HepG2 (cell line): Measurements from ENCODE around the gene DDRGK1. TPM values are rescaled to one million over a fixed set of nuclear protein-coding genes. Genes with fewer than 3 reads are reported as not detected.
A peak's percentile ranks its signal among the peaks of the same experiment; 100 is the strongest.

Source experiments
- AHR ChIP-seq: IDR thresholded peaks from 2 replicates; pipeline ENCODE4 v1.6.1; 2018; ENCODE audit warnings: missing genetic modification reagents, missing compliant biosample characterization
- CBX1 ChIP-seq: IDR thresholded peaks from one replicate; pipeline ENCODE4 v1.6.1; 2016; ENCODE audit warnings: antibody characterized with exemption, low read depth
- HDAC2 ChIP-seq: sonication (generic); formaldehyde crosslinking; IDR thresholded peaks from 2 replicates; pipeline ENCODE4 v1.4.0; 2020; ENCODE audit warnings: missing genetic modification reagents
- KLF11 ChIP-seq: IDR thresholded peaks from 2 replicates; pipeline ENCODE4 v1.6.1; 2016; ENCODE audit warnings: missing compliant biosample characterization
- SMAD1 ChIP-seq: sonication (generic); formaldehyde crosslinking; IDR thresholded peaks from 2 replicates; pipeline ENCODE4 v1.4.0; 2020; ENCODE audit warnings: missing genetic modification reagents, low read depth, mild to moderate bottlenecking, borderline replicate concordance
- SMAD3 ChIP-seq: sonication (generic); formaldehyde crosslinking; IDR thresholded peaks from 2 replicates; pipeline ENCODE4 v1.4.0; 2020; ENCODE audit warnings: missing genetic modification reagents
- SP4 ChIP-seq: sonication (generic); formaldehyde crosslinking; IDR thresholded peaks from 2 replicates; pipeline ENCODE4 v1.8.1; 2023; ENCODE audit warnings: mild to moderate bottlenecking, missing genetic modification reagents
- ZNF160 ChIP-seq: sonication (generic); formaldehyde crosslinking; IDR thresholded peaks from 2 replicates; pipeline ENCODE4 v1.8.0; 2022; ENCODE audit warnings: mild to moderate bottlenecking, inconsistent platforms, missing genetic modification reagents
- ZNF33A ChIP-seq: sonication (generic); formaldehyde crosslinking; IDR thresholded peaks from 2 replicates; pipeline ENCODE4 v1.5.1; 2020; ENCODE audit warnings: missing genetic modification reagents, mild to moderate bottlenecking, moderate library complexity, borderline replicate concordance
- ZNF460 ChIP-seq: sonication (generic); formaldehyde crosslinking; IDR thresholded peaks from 2 replicates; pipeline ENCODE4 v1.5.1; 2020; ENCODE audit warnings: missing genetic modification reagents, mild to moderate bottlenecking, borderline replicate concordance
- ZNF563 ChIP-seq: sonication (generic); formaldehyde crosslinking; IDR thresholded peaks from 2 replicates; pipeline ENCODE4 v1.8.0; 2022; ENCODE audit warnings: mild to moderate bottlenecking, moderate library complexity, missing genetic modification reagents
- ZNF75D ChIP-seq: sonication (generic); formaldehyde crosslinking; IDR thresholded peaks from 2 replicates; pipeline ENCODE4 v1.8.1; 2023; ENCODE audit warnings: missing genetic modification reagents, mild to moderate bottlenecking, borderline replicate concordance
- ZNF816 ChIP-seq: sonication (generic); formaldehyde crosslinking; IDR thresholded peaks from 2 replicates; pipeline ENCODE4 v1.8.0; 2022; ENCODE audit warnings: missing genetic modification reagents, mild to moderate bottlenecking, borderline replicate concordance
- ZNF83 ChIP-seq: sonication (generic); formaldehyde crosslinking; IDR thresholded peaks from 2 replicates; pipeline ENCODE4 v1.4.0; 2020; ENCODE audit warnings: missing genetic modification reagents, mild to moderate bottlenecking, borderline replicate concordance
- ZNF850 ChIP-seq: sonication (generic); formaldehyde crosslinking; conservative IDR thresholded peaks from 2 replicates; pipeline ENCODE4 v1.9.0; 2021; ENCODE audit warnings: mild to moderate bottlenecking, missing genetic modification reagents
- ZSCAN12 ChIP-seq: sonication (generic); formaldehyde crosslinking; IDR thresholded peaks from 2 replicates; pipeline ENCODE4 v1.9.0; 2021; ENCODE audit warnings: mild to moderate bottlenecking, missing genetic modification reagents
- ZSCAN22 ChIP-seq: sonication (generic); formaldehyde crosslinking; IDR thresholded peaks from 2 replicates; pipeline ENCODE4 v1.4.0; 2020; ENCODE audit warnings: mild to moderate bottlenecking, missing genetic modification reagents
- ZZZ3 ChIP-seq: sonication (generic); formaldehyde crosslinking; IDR thresholded peaks from 2 replicates; pipeline ENCODE4 v1.4.0; 2020; ENCODE audit warnings: missing genetic modification reagents, mild to moderate bottlenecking, borderline replicate concordance
- polyA plus RNA-seq, 8 experiments: library from polyadenylated mRNA; depleted of rRNA in 3 of 8; stranded (reverse) in 7 of 8; unstranded in 1 of 8; fragments of >200 nt; fragmentation: Illumina TruSeq in 4 of 8; extraction: Trizol in 4 of 8; gene quantifications; 2 replicates each; pipeline versions ENCODE4 v1.2.1 to v1.2.3, GENCODE V29; 2011 to 2016; ENCODE audit warnings: low read depth in 4 of 8, missing spikeins in 1 of 8, mixed read lengths in 1 of 8; ENCODE audit not compliant: insufficient read depth in 1 of 8
- total RNA-seq, 5 experiments: library from RNA; depleted of rRNA; stranded (reverse); fragments of >200 nt; fragmentation: Illumina TruSeq; extraction: Trizol; gene quantifications; 2 replicates each; pipeline ENCODE4 v1.2.3, GENCODE V29; 2016; ENCODE audit warnings: low read depth in 1 of 5
- TF ChIP-seq, protein P1 (sequence below): sonication (generic); formaldehyde crosslinking; IDR thresholded peaks from 2 replicates; pipeline ENCODE4 v1.4.0; 2020; ENCODE audit warnings: missing genetic modification reagents
- TF ChIP-seq, protein P2 (sequence below): sonication (generic); formaldehyde crosslinking; IDR thresholded peaks from 2 replicates; pipeline ENCODE4 v1.4.0; 2020; ENCODE audit warnings: missing genetic modification reagents, borderline replicate concordance
- TF ChIP-seq, protein P3 (sequence below): sonication (generic); formaldehyde crosslinking; IDR thresholded peaks from 2 replicates; pipeline ENCODE4 v1.4.0; 2020; ENCODE audit warnings: mild to moderate bottlenecking, missing genetic modification reagents
- TF ChIP-seq, protein P4 (sequence below): sonication (generic); formaldehyde crosslinking; conservative IDR thresholded peaks from 2 replicates; pipeline ENCODE4 v1.8.1; 2023; ENCODE audit warnings: missing genetic modification reagents
- TF ChIP-seq, protein P5 (sequence below): IDR thresholded peaks from 2 replicates; pipeline ENCODE4 v1.6.1; 2012; ENCODE audit warnings: inconsistent platforms
- TF ChIP-seq, protein P6 (sequence below): IDR thresholded peaks from 2 replicates; pipeline ENCODE4 v1.6.1; 2016; ENCODE audit warnings: missing compliant biosample characterization, missing genetic modification reagents, borderline replicate concordance

Gene DDRGK1
- total and polyA plus RNA-seq, 2 of the 13 experiments (the other 11 are each of a cell fraction or from before 2014, with no cell fraction given): 96.7 to 149 TPM

DNA sequence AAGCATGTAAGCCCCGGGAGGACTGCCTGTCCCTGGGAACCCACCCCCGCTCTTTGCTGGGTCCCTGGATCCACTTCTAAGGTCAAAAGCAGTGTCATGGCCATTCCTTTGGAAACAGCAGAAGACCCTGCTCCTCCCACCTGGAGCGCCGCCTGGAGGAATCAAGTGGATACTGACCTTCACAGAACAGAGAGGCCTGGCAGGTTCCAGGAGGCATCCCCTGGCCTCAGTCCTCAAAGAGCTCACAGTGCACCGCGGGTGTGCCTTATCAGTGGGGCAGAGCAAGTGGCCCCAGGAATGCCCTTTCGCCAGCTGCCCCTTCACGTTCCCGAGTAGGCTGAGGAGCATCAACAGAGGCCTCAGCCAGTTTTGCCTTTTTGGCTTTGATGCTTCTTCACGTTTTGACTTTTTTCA is 45.6 kb upstream of the DDRGK1 start (continued):
- TF ChIP-seq, protein P1, sequence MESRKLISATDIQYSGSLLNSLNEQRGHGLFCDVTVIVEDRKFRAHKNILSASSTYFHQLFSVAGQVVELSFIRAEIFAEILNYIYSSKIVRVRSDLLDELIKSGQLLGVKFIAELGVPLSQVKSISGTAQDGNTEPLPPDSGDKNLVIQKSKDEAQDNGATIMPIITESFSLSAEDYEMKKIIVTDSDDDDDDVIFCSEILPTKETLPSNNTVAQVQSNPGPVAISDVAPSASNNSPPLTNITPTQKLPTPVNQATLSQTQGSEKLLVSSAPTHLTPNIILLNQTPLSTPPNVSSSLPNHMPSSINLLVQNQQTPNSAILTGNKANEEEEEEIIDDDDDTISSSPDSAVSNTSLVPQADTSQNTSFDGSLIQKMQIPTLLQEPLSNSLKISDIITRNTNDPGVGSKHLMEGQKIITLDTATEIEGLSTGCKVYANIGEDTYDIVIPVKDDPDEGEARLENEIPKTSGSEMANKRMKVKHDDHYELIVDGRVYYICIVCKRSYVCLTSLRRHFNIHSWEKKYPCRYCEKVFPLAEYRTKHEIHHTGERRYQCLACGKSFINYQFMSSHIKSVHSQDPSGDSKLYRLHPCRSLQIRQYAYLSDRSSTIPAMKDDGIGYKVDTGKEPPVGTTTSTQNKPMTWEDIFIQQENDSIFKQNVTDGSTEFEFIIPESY (CRISPR knock-in tag): no peak; the same call in 1 of the 2 replicates
- TF ChIP-seq ZNF460 (CRISPR knock-in tag): no peak
- TF ChIP-seq SMAD1 (CRISPR knock-in tag): no peak; the same call in 1 of the 2 replicates
- TF ChIP-seq, protein P2, sequence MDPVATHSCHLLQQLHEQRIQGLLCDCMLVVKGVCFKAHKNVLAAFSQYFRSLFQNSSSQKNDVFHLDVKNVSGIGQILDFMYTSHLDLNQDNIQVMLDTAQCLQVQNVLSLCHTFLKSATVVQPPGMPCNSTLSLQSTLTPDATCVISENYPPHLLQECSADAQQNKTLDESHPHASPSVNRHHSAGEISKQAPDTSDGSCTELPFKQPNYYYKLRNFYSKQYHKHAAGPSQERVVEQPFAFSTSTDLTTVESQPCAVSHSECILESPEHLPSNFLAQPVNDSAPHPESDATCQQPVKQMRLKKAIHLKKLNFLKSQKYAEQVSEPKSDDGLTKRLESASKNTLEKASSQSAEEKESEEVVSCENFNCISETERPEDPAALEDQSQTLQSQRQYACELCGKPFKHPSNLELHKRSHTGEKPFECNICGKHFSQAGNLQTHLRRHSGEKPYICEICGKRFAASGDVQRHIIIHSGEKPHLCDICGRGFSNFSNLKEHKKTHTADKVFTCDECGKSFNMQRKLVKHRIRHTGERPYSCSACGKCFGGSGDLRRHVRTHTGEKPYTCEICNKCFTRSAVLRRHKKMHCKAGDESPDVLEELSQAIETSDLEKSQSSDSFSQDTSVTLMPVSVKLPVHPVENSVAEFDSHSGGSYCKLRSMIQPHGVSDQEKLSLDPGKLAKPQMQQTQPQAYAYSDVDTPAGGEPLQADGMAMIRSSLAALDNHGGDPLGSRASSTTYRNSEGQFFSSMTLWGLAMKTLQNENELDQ (CRISPR knock-in tag): no peak
- no peak for TF ChIP-seq ZNF33A (CRISPR knock-in tag)
- TF ChIP-seq, protein P3, sequence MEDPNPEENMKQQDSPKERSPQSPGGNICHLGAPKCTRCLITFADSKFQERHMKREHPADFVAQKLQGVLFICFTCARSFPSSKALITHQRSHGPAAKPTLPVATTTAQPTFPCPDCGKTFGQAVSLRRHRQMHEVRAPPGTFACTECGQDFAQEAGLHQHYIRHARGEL (CRISPR knock-in tag): no peak
- TF ChIP-seq SP4 (CRISPR knock-in tag): peak; percentile 56; the same call in 1 of the 2 replicates
- TF ChIP-seq ZSCAN22 (CRISPR knock-in tag): no peak
- TF ChIP-seq ZSCAN12 (CRISPR knock-in tag): no peak
- TF ChIP-seq ZNF563 (CRISPR knock-in tag): no peak
- peak; percentile 33; the same call in 1 of the 2 replicates for TF ChIP-seq SMAD3
- no peak for TF ChIP-seq CBX1
- no peak for TF ChIP-seq ZNF75D (CRISPR knock-in tag)
- TF ChIP-seq, protein P4, sequence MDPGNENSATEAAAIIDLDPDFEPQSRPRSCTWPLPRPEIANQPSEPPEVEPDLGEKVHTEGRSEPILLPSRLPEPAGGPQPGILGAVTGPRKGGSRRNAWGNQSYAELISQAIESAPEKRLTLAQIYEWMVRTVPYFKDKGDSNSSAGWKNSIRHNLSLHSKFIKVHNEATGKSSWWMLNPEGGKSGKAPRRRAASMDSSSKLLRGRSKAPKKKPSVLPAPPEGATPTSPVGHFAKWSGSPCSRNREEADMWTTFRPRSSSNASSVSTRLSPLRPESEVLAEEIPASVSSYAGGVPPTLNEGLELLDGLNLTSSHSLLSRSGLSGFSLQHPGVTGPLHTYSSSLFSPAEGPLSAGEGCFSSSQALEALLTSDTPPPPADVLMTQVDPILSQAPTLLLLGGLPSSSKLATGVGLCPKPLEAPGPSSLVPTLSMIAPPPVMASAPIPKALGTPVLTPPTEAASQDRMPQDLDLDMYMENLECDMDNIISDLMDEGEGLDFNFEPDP (CRISPR knock-in tag): no peak
- no peak for TF ChIP-seq ZNF160 (CRISPR knock-in tag)
- TF ChIP-seq HDAC2: peak; percentile 70; the same call in 1 of the 2 replicates
- TF ChIP-seq ZNF83 (CRISPR knock-in tag): no peak
- TF ChIP-seq KLF11: no peak
- TF ChIP-seq ZZZ3 (CRISPR knock-in tag): no peak
- TF ChIP-seq AHR (CRISPR knock-in tag): no peak
- TF ChIP-seq, protein P5, sequence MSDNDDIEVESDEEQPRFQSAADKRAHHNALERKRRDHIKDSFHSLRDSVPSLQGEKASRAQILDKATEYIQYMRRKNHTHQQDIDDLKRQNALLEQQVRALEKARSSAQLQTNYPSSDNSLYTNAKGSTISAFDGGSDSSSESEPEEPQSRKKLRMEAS: no peak
- TF ChIP-seq, protein P6, sequence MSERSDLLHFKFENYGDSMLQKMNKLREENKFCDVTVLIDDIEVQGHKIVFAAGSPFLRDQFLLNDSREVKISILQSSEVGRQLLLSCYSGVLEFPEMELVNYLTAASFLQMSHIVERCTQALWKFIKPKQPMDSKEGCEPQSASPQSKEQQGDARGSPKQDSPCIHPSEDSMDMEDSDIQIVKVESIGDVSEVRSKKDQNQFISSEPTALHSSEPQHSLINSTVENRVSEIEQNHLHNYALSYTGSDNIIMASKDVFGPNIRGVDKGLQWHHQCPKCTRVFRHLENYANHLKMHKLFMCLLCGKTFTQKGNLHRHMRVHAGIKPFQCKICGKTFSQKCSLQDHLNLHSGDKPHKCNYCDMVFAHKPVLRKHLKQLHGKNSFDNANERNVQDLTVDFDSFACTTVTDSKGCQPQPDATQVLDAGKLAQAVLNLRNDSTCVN (CRISPR knock-in tag): no peak
- TF ChIP-seq ZNF816: no peak
- no peak for TF ChIP-seq ZNF850 (CRISPR knock-in tag)
